HEK293 (cell line): ENCODE measurements around the gene B4GALT3.

ENCODE experiments used
- BCL6B ChIP-seq: fragments of 450-650 bp; formaldehyde crosslinking; IDR thresholded peaks from 2 replicates; pipeline ENCODE4 v1.5.1; 2017; ENCODE audit warnings: missing biosample characterization, missing genetic modification characterization
- FEZF1 ChIP-seq: fragments of 450-650 bp; formaldehyde crosslinking; IDR thresholded peaks from 2 replicates; pipeline ENCODE4 v1.5.1; 2016; ENCODE audit warnings: missing biosample characterization, missing genetic modification characterization
- KLF9 ChIP-seq: fragments of 450-650 bp; formaldehyde crosslinking; IDR thresholded peaks from 2 replicates; pipeline ENCODE4 v1.5.1; 2016; ENCODE audit warnings: missing biosample characterization, missing genetic modification characterization, low read depth
- TSHZ1 ChIP-seq: fragments of 450-650 bp; formaldehyde crosslinking; IDR thresholded peaks from 2 replicates; pipeline ENCODE4 v1.5.1; 2016; ENCODE audit warnings: missing biosample characterization, missing genetic modification characterization, borderline replicate concordance
- ZBTB7A ChIP-seq: fragments of 450-650 bp; formaldehyde crosslinking; IDR thresholded peaks from 2 replicates; pipeline ENCODE4 v1.5.1; 2016; ENCODE audit warnings: low read depth, missing biosample characterization, missing genetic modification characterization
- ZFP3 ChIP-seq: fragments of 450-650 bp; formaldehyde crosslinking; IDR thresholded peaks from 2 replicates; pipeline ENCODE4 v1.5.1; 2016; ENCODE audit warnings: low read depth, missing biosample characterization, missing genetic modification characterization
- ZNF10 ChIP-seq: fragments of 450-650 bp; formaldehyde crosslinking; IDR thresholded peaks from 2 replicates; pipeline ENCODE4 v1.5.1; 2017; ENCODE audit warnings: missing biosample characterization, missing genetic modification characterization
- ZNF140 ChIP-seq: fragments of 450-650 bp; formaldehyde crosslinking; IDR thresholded peaks from 2 replicates; pipeline ENCODE4 v1.5.1; 2016; ENCODE audit warnings: missing biosample characterization, missing genetic modification characterization
- ZNF157 ChIP-seq: fragments of 450-650 bp; formaldehyde crosslinking; IDR thresholded peaks from 2 replicates; pipeline ENCODE4 v1.5.1; 2016; ENCODE audit warnings: missing biosample characterization, missing genetic modification characterization
- ZNF174 ChIP-seq: fragments of 450-650 bp; formaldehyde crosslinking; IDR thresholded peaks from 2 replicates; pipeline ENCODE4 v1.5.0; 2017; ENCODE audit warnings: missing biosample characterization, mild to moderate bottlenecking, missing genetic modification characterization
- ZNF202 ChIP-seq: fragments of 450-650 bp; formaldehyde crosslinking; IDR thresholded peaks from 2 replicates; pipeline ENCODE4 v1.5.1; 2016; ENCODE audit warnings: missing biosample characterization, missing genetic modification characterization, borderline replicate concordance
- ZNF239 ChIP-seq: fragments of 450-650 bp; formaldehyde crosslinking; IDR thresholded peaks from 2 replicates; pipeline ENCODE4 v1.5.1; 2016; ENCODE audit warnings: missing biosample characterization, missing genetic modification characterization
- ZNF26 ChIP-seq: fragments of 450-650 bp; formaldehyde crosslinking; IDR thresholded peaks from 2 replicates; pipeline ENCODE4 v1.5.1; 2016; ENCODE audit warnings: missing biosample characterization, missing genetic modification characterization
- ZNF302 ChIP-seq: fragments of 450-650 bp; formaldehyde crosslinking; IDR thresholded peaks from 2 replicates; pipeline ENCODE4 v1.5.1; 2016; ENCODE audit warnings: missing biosample characterization, missing genetic modification characterization, low read depth
- ZNF311 ChIP-seq: fragments of 450-650 bp; formaldehyde crosslinking; IDR thresholded peaks from 2 replicates; pipeline ENCODE4 v1.5.1; 2017; ENCODE audit warnings: missing biosample characterization, missing genetic modification characterization, borderline replicate concordance
- ZNF366 ChIP-seq: fragments of 450-650 bp; formaldehyde crosslinking; conservative IDR thresholded peaks from 2 replicates; pipeline ENCODE4 v1.5.1; 2016; ENCODE audit warnings: missing biosample characterization, missing genetic modification characterization
- ZNF433 ChIP-seq: fragments of 450-650 bp; formaldehyde crosslinking; IDR thresholded peaks from 2 replicates; pipeline ENCODE4 v1.5.1; 2016; ENCODE audit warnings: missing biosample characterization, missing genetic modification characterization, low read depth
- ZNF488 ChIP-seq: fragments of 450-650 bp; formaldehyde crosslinking; IDR thresholded peaks from 2 replicates; pipeline ENCODE4 v1.5.1; 2016; ENCODE audit warnings: missing biosample characterization, missing genetic modification characterization
- ZNF558 ChIP-seq: fragments of 450-650 bp; formaldehyde crosslinking; IDR thresholded peaks from 2 replicates; pipeline ENCODE4 v1.5.1; 2016; ENCODE audit warnings: missing biosample characterization, missing genetic modification characterization
- ZNF596 ChIP-seq: fragments of 450-650 bp; IDR thresholded peaks from 2 replicates; pipeline ENCODE4 v1.5.0; 2018; ENCODE audit warnings: missing biosample characterization, mild to moderate bottlenecking, missing genetic modification characterization, moderate library complexity
- ZNF623 ChIP-seq: fragments of 450-650 bp; formaldehyde crosslinking; IDR thresholded peaks from 2 replicates; pipeline ENCODE4 v1.5.1; 2016; ENCODE audit warnings: missing biosample characterization, missing genetic modification characterization
- ZNF664 ChIP-seq: fragments of 450-650 bp; formaldehyde crosslinking; IDR thresholded peaks from 2 replicates; pipeline ENCODE4 v1.5.1; 2016; ENCODE audit warnings: missing biosample characterization, missing genetic modification characterization
- ZNF747 ChIP-seq: fragments of 450-650 bp; formaldehyde crosslinking; IDR thresholded peaks from 2 replicates; pipeline ENCODE4 v1.5.1; 2016; ENCODE audit warnings: missing biosample characterization, missing genetic modification characterization
- ZNF785 ChIP-seq: fragments of 450-650 bp; formaldehyde crosslinking; IDR thresholded peaks from 2 replicates; pipeline ENCODE4 v1.5.1; 2016; ENCODE audit warnings: missing biosample characterization, missing genetic modification characterization
- ZNF791 ChIP-seq: fragments of 450-650 bp; formaldehyde crosslinking; IDR thresholded peaks from 2 replicates; pipeline ENCODE4 v1.5.1; 2016; ENCODE audit warnings: missing biosample characterization, missing genetic modification characterization
- TF ChIP-seq, protein P1 (sequence below): fragments of 450-650 bp; formaldehyde crosslinking; IDR thresholded peaks from 2 replicates; pipeline ENCODE4 v1.5.1; 2016; ENCODE audit warnings: missing biosample characterization, missing genetic modification characterization
- TF ChIP-seq, protein P2 (sequence below): IDR thresholded peaks from 2 replicates; pipeline ENCODE4 v1.6.1; 2011; ENCODE audit warnings: mild to moderate bottlenecking, low read depth, low read length, borderline replicate concordance
- TF ChIP-seq, protein P3 (sequence below): fragments of 450-650 bp; formaldehyde crosslinking; IDR thresholded peaks from 2 replicates; pipeline ENCODE4 v1.5.1; 2017; ENCODE audit warnings: missing biosample characterization, missing genetic modification characterization

Gene B4GALT3

GRCh38 chr1:161165742-161166668 lies 11.3 kb downstream of the B4GALT3 start, which contains the start of gene PPOX (continued):
- TF ChIP-seq, protein P1, sequence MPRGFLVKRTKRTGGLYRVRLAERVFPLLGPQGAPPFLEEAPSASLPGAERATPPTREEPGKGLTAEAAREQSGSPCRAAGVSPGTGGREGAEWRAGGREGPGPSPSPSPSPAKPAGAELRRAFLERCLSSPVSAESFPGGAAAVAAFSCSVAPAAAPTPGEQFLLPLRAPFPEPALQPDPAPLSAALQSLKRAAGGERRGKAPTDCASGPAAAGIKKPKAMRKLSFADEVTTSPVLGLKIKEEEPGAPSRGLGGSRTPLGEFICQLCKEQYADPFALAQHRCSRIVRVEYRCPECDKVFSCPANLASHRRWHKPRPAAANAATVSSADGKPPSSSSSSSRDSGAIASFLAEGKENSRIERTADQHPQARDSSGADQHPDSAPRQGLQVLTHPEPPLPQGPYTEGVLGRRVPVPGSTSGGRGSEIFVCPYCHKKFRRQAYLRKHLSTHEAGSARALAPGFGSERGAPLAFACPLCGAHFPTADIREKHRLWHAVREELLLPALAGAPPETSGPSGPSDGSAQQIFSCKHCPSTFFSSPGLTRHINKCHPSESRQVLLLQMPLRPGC (tag by site-specific recombination): no peak
- TF ChIP-seq ZNF623 (tag by site-specific recombination) (no peak), ZNF302 (tag by site-specific recombination) (no peak), ZBTB7A (tag by site-specific recombination) (no peak), ZNF10 (tag by site-specific recombination) (no peak; the same call in 1 of the 2 replicates), ZNF747 (tag by site-specific recombination) (no peak), BCL6B (tag by site-specific recombination) (no peak), ZNF311 (tag by site-specific recombination) (no peak), ZNF157 (no peak), ZNF785 (tag by site-specific recombination) (no peak), ZNF488 (no peak), ZNF791 (no peak), ZNF558 (no peak), ZNF366 (tag by site-specific recombination) (peak; percentile 75), ZNF239 (no peak), ZNF26 (tag by site-specific recombination) (no peak), KLF9 (peak; percentile 75), ZNF664 (tag by site-specific recombination) (no peak), ZNF596 (no peak), ZFP3 (no peak), ZNF174 (tag by site-specific recombination) (no peak), ZNF433 (tag by site-specific recombination) (no peak), FEZF1 (0 out of 2 replicates have a peak, but pooled peaks have one; percentile 17), ZNF202 (tag by site-specific recombination) (no peak), TSHZ1 (tag by site-specific recombination) (no peak), ZNF140 (tag by site-specific recombination) (no peak)
- TF ChIP-seq, protein P2, sequence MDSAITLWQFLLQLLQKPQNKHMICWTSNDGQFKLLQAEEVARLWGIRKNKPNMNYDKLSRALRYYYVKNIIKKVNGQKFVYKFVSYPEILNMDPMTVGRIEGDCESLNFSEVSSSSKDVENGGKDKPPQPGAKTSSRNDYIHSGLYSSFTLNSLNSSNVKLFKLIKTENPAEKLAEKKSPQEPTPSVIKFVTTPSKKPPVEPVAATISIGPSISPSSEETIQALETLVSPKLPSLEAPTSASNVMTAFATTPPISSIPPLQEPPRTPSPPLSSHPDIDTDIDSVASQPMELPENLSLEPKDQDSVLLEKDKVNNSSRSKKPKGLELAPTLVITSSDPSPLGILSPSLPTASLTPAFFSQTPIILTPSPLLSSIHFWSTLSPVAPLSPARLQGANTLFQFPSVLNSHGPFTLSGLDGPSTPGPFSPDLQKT: no peak
- TF ChIP-seq, protein P3, sequence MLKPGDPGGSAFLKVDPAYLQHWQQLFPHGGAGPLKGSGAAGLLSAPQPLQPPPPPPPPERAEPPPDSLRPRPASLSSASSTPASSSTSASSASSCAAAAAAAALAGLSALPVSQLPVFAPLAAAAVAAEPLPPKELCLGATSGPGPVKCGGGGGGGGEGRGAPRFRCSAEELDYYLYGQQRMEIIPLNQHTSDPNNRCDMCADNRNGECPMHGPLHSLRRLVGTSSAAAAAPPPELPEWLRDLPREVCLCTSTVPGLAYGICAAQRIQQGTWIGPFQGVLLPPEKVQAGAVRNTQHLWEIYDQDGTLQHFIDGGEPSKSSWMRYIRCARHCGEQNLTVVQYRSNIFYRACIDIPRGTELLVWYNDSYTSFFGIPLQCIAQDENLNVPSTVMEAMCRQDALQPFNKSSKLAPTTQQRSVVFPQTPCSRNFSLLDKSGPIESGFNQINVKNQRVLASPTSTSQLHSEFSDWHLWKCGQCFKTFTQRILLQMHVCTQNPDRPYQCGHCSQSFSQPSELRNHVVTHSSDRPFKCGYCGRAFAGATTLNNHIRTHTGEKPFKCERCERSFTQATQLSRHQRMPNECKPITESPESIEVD (tag by site-specific recombination): no peak
